ENCODE results near the gene ZNF768. TPM values are rescaled to one million over a fixed set of nuclear protein-coding genes. Genes with fewer than 3 reads are reported as not detected.
"Not testable (repeated sequence)": the region's sequence is repeated elsewhere in the genome, so short reads cannot be mapped to it uniquely, and the experiment has no call there.

The ZNF768 gene
- total RNA-seq, 1 experiment from 2014 or later, result 43.1 TPM

DNA sequence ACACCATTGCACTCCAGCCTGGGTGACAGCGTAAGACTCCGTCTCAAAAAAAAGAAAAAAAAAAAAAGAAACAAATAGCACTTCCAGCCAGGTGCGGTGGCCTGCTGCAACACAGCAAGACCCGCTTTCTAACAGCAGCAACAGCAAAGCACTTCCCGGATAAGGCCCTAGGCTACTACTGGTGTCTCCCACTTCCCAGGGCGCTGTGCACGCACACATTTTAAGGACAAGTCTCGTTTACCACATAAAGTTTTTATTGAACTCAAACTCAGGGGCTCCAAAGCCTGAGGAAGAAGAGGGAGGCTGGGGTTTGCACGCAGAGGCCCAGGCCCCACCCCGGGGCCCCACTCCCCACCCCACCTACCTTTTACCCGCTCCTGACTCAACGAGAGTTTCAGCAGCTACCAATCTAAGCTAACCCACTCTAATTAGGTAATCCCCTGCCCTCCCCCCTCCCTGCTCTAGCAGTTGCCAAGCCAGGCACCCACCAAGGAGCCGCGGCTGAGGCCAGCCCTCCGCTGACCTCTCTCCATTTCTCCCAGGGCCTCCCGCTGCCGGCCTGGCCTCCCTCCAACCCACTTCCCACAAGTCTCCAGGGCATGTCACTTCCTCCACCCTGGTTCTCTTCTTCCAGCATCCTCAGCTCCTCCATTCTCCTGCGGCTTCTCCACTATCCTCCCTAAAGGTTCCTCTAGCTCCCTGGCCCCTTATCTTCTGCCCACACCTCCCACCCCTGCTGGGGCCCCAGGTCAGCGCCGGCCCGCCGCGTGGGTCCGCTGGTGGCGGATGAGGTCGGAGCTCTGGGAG, 2.4 kb downstream of the ZNF768 start:
- in situ Hi-C loops (cut with HindIII; ENCODE audit: low pct_unique_long_range_greater_than_20kb, low sequenced_read_pairs), result no loop called here
- no peak for DNase-seq (ENCODE audit: low read depth, low spot score)

DNA sequence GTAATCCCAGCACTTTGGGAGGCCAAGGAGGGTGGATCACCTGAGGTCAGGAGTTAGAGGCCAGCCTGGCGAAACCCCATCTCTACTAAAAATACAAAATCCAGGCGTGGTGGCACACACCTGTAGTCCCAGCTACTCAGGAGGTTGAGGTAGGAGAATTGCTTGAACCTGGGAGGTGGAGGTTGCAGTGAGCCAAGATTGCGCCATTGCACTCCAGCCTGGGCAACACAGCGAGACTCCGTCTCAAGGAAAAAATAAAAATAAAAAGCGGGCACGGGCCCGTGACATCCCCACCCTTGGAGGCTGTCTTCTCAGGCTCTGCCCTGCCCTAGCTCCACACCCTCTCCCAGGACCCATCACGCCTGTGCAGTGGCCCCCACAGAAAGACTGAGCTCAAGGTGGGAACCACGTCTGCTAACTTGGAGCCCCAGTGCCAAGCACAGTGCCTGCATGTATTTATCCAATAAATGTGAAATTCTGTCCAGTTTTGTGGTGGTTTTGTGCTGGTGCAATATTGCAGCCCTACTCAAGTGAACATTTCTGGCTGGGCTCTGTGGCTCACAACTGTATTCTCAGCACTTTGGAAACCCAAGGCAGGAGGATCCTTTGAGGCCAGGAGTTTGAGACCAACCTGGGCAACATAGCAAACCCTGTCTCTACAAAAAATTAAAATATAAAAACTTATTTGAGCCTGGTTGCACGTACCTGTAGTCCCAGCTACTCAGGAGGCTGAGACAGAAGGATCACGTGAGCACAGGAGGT, 3.5 kb downstream of the ZNF768 start:
- in situ Hi-C loops (cut with HindIII; ENCODE audit: low pct_unique_long_range_greater_than_20kb, low sequenced_read_pairs); DNase-seq (ENCODE audit: low read depth, low spot score): not testable (repeated sequence)

DNA sequence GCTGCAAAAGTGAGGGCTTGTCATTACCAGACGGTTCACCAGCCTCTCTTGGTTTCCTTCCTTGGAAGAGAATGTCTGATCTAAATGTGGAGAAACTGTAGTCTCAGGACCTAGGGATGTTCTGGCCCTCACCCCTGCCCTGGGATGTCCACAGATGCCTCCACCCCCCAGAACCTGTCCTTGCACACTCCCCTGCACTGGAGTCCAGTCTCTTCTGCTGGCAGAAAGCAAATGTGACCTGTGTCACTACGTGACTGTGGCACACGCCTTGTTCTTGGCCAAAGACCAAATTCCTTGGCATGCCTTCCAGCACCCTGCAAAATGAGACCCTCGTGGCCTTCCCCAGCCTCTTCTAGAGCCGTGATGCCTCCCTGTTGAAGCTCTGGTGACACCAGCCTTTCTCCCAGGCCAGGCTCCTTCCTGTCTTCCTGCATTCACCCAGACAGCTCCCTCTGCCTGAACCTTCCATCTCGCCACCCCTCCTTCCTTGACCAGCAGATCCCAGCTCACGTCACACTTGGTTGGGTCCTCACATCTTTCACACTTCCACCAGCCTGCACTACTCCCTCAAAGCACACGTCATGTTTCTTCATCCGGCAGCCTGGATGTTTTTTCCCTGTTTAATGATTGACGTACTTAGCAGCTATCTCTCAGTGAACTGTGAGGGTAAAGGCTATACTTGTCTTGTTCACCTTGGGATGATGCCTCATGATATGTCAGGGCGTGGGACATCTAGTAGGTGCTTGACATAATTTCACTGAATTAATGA, 4.3 kb downstream of the ZNF768 start:
- in situ Hi-C loops (cut with HindIII; ENCODE audit: low pct_unique_long_range_greater_than_20kb, low sequenced_read_pairs), result no loop called here
- DNase-seq (ENCODE audit: low read depth, low spot score), result no peak

DNA sequence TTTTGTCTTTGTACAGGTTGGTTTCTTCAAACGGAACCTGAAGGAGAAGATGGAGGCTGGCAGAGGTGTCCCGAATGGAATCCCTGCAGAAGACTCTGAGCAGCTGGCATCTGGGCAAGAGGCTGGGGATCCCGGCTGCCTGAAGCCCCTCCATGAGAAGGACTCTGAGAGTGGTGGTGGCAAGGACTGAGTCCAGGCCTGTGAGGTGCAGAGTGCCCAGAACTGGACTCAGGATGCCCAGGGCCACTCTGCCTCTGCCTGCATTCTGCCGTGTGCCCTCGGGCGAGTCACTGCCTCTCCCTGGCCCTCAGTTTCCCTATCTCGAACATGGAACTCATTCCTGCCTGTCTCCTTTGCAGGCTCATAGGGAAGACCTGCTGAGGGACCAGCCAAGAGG, 4.9 kb downstream of the ZNF768 start:
- in situ Hi-C loops (cut with HindIII; ENCODE audit: low pct_unique_long_range_greater_than_20kb, low sequenced_read_pairs), result no loop called here
- no peak for DNase-seq (ENCODE audit: low read depth, low spot score)

DNA sequence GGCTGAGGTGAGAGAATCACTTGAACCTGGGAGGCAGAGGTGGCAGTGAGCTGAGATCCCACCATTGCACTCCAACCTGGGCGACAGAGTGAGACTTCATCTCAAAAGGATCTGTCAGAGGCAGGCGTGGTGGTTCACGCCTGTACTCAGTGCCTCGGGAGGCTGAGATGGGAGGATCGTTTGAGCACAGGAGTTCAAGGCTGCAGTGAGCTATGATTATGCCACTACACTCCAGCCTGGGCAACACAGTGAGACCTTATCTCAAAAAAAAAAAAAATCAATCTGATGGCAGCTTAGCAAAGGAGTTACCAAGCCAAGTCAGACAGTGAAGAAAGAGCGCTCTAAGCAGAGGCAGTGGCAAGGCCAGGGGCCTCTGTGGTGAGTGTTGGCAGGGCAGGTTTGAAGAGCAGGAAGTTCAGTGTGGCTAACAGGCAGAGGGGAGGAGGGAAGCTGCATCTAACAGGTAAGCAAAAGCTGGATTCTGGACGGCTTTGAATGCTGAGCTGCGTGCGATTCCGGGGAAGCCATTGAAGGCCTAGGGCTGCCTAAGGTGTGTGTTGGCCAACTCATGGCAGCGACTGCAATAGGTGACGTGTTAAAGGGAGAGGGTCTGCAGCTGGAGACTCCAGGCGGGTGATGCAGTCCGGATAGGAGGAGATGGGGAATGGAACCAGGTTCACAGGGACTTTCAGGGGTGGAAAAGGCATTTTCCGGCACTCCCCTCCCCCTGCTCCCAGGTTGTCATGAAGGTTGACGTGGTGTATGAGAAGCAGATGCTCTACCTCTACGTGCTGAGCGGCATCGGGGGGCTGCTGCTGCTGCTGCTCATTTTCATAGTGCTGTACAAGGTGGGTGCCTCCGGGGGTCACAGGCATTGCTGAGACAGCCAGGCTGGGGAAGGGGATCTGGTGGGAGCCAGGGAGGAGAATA, 7.0 kb downstream of the ZNF768 start:
- in situ Hi-C loops (cut with HindIII; ENCODE audit: low pct_unique_long_range_greater_than_20kb, low sequenced_read_pairs), result no loop called here
- no peak for DNase-seq (ENCODE audit: low read depth, low spot score)

DNA sequence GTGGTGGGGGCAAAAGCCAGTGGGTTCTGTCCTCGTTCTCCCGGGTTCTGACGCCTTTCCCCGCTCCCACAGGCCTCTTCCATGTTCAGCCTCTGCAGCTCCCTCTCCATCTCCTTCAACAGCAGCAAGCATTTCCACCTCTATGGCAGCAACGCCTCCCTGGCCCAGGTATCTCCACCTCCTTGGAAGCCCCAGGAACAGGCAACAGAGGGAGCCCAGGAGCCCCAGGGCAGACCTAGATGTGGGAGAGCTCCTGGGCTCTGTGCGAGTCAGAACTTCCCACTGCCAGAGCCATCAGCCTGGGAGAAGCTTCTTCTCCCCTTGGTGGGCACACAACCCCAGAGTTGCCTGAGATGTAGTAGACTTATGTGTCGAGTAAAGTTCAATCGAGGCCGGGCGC, 7.8 kb downstream of the ZNF768 start:
- in situ Hi-C loops (cut with HindIII; ENCODE audit: low pct_unique_long_range_greater_than_20kb, low sequenced_read_pairs), result no loop called here
- DNase-seq (ENCODE audit: low read depth, low spot score), result no peak

DNA sequence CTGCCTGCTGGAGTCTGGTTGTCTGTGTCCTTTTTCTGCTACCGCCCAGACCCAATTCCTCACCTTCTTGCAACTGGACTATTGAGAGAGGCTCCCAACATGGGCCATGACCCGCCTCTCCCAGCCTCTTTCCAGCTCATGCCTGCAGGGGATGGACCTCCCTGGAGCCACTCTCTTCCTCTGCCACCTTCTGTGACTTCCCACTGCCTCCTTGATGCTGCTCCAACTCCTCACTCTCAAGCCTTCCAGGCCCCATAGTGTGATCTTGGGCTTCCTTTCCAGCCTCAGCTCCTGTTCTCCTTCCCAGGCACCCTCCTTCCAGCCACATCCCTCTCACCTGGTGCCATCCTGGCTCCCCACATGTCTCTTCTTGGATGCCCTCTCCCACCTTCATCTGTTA, 11.1 kb downstream of the ZNF768 start:
- in situ Hi-C loops (cut with HindIII; ENCODE audit: low pct_unique_long_range_greater_than_20kb, low sequenced_read_pairs), result no loop called here
- DNase-seq (ENCODE audit: low read depth, low spot score), result no peak

DNA sequence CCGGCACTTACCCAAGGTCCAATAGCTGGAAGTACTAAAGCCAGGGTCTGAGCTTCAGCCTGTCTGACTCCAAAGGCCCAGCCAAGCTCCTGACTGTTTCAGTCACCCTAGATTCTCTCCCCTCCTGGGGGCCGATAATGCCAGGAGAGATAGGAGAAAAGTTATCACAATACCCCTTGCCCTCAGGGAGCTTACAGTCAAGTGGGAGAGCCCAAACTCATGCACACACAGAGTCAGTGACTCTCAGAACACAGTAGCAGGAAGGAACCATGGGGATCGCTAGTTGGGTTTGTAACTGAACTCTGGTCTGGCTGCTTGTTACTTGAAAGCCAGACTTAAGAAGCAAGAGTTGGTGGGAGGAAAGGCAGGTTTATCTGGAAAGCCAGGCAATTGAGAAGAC, 14.9 kb downstream of the ZNF768 start:
- DNase-seq (ENCODE audit: low read depth, low spot score), result no peak

DNA sequence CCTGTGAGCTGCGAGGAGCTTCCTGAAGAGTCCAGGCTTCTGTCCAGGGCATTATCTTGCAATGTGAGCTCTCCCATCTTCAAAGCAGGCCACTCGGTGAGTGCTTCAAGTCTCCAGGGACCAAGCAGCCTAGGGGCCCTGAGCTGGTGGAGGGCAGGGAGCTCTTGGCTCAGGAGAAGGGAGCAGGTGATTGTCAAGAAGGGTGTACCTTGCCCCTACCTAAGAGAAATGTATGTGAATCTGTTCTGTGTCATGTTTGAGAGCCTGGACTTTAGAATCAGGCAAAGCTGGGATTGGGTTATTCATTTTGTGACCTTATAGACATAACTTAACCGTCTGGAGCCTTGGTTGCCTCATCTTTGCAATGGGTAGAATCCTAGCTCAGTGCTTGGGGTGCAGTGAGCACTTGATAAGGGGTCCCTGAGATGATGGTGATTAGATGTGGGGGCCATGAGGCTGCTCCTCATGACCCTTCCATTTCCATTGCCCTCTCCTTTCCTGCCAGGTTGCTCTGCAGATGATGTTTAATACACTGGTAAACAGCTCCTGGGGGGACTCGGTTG, 15.9 kb downstream of the ZNF768 start:
- no peak for DNase-seq (ENCODE audit: low read depth, low spot score)
- in situ Hi-C loops (cut with HindIII; ENCODE audit: low pct_unique_long_range_greater_than_20kb, low sequenced_read_pairs), result no loop called here

More for the DNA sequence above, 14.9 kb downstream of the ZNF768 start:
- in situ Hi-C loops (cut with HindIII; ENCODE audit: low pct_unique_long_range_greater_than_20kb, low sequenced_read_pairs), result no loop called here

DNA sequence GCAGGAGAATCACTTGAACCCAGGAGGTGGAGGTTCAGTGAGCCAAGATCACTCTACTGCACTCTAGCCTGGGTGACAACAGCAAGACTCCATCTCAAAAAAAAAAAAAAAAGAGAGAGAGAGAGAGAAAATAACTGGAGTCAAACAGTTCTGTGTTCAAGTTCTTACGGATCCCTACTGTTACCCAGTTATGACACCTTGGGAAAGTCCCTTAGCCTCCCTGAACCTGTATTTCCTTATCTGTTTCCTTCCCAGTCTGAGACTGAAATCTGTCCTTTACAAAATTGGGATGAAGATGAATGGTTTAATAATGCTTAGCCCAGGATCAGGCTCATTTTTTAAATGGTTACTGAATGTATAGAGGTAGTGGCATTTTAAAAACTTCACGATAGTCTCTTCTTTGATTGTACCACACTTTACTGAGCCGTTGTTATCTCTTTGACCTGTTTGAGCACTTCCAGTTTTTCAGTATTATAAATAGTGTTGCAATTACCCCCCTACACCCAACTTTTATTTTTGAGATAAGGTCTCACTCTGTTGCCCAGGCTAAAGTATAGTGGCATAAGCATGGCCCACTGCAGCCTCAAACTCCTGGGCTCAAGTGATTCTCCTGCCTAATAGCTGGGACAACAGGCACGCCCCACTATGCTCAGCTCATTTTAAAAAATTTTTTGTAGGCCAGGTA, 17.1 kb downstream of the ZNF768 start:
- in situ Hi-C loops (cut with HindIII; ENCODE audit: low pct_unique_long_range_greater_than_20kb, low sequenced_read_pairs), result no loop called here
- no peak for DNase-seq (ENCODE audit: low read depth, low spot score)

DNA sequence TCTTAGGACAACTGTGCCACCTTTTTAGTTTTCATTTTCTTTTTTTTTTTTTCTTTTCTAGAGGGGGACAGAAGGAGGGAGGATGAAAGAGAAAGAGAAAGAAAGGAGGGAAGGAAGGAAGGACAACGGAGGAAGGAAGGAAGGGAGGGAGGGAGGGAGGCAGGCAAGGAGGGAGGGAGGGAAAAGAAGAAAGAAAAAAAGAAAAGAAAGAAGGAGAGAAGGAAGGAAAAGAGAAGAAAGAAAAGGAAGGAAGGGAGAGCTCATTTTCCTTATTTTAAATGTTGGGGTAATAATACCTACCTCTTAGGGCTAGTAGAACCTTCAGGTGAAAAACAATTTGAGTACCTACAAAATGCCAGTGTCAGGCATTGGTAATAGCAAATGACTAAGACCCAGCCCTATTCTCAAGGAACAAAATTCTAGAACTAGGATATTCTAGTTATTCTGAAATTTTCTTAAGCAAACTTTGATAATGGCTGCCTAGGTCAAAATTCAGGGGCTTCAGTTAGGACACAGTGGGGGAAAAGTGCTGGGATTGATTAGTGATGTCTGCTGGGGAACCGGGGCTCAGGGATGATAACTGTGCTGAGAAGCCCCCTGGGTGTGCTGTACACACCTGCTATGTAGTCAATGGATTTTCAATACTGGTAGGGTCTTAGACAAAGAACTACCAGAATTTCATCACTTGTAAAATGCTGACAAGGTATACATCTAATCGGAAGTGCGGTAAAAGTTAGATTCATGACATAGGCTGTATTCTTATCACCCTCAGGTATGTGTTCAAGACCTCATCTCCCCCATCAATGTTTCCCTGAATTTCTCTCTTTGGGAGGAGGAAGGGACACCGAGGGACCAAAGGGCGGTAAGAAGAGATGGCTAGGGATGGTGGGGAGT, 22.7 kb downstream of the ZNF768 start:
- DNase-seq (ENCODE audit: low read depth, low spot score), result no peak

DNA sequence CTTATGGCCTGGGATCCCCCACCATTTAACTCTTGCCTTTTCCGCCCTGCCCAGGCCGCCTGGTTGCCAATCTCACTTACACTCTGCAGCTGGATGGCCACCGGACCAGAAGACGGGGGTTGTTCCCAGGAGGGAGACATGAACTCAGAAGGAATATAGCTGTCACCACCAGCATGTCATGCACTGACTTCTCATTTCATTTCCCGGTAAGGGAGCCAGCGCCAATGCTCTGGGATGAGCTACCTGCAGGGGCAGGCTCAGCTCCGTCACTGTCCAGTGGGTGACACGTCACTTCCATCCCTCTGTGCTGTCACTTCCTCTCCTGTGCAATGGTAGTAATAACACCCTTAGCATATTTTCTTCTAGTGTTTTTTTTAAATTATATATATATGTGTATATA, 27.1 kb downstream of the ZNF768 start:
- in situ Hi-C loops (cut with HindIII; ENCODE audit: low pct_unique_long_range_greater_than_20kb, low sequenced_read_pairs), result no loop called here
- no peak for DNase-seq (ENCODE audit: low read depth, low spot score)

More for the DNA sequence above, 22.7 kb downstream of the ZNF768 start:
- in situ Hi-C loops (cut with HindIII; ENCODE audit: low pct_unique_long_range_greater_than_20kb, low sequenced_read_pairs), result no loop called here

DNA sequence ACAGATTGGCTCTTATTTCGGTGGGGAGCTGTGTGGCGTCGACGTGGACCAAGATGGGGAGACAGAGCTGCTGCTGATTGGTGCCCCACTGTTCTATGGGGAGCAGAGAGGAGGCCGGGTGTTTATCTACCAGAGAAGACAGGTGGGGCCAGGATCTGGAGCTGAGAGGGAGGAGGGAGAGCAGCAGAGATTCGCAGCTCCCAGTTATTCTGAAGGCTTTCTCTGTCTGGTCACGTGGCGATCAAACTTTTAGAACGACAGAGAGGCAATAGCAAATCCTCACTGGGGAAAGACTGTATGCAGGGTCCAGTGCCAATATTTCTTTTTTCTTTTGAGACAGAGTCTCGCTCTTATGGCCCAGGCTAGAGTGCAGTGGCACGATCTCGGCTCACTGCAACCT, 31.7 kb downstream of the ZNF768 start:
- DNase-seq (ENCODE audit: low read depth, low spot score), result no peak
- in situ Hi-C loops (cut with HindIII; ENCODE audit: low pct_unique_long_range_greater_than_20kb, low sequenced_read_pairs), result no loop called here

DNA sequence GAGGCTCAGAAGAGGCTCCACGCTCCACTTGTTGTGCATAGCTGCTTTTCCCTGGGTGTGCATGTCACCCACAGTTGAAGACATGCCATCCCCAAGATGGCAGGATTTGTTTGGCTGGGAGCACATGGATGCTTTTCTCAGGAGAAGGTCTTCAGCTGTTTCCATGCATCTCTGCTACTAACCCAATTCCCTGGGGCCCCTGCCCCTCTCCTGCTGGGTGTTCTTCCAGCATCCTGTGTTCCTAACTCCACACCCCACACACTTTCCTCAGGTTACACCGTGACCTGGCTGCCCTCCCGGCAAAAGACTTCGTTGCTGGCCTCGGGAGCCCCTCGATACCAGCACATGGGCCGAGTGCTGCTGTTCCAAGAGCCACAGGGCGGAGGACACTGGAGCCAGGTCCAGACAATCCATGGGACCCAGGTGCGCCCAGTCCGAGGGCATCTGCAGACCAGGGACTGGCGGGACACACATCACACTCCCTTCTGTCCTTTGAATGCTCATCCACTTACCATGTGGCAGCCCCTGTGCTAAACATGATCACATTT, 32.4 kb downstream of the ZNF768 start:
- in situ Hi-C loops (cut with HindIII; ENCODE audit: low pct_unique_long_range_greater_than_20kb, low sequenced_read_pairs), result no loop called here
- DNase-seq (ENCODE audit: low read depth, low spot score), result no peak

DNA sequence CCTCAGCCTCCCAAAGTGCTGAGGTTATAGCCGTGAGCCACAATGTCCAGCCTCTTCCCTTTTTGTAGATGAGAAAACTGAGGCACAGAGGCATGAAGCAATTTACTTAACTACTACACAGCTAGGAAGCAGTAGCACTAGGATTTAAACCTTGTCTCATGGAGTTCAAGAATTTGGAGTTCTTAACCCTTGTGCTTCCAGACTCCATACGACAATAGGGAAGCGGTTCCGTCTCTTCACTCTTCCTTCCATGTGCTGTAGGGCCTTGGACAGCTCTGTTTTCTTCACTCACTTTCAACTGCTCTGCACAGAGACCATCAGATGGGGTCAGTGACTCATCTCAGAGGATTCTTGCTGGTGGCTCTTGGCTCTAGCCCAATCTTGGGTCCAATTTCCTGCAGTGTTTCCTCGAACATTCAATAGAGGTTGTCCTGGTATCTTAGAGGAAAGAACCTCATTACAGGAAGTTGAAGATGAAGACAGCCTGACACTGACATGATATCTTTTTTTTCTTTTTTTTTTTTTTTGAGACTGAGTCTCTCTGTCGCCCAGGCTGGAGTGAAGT, 34.5 kb downstream of the ZNF768 start:
- peak; percentile 62 for DNase-seq (ENCODE audit: low read depth, low spot score)
- in situ Hi-C loops (cut with HindIII; ENCODE audit: low pct_unique_long_range_greater_than_20kb, low sequenced_read_pairs), result no loop called here

Data from SK-MEL-5 (cell line).